Measurements from ENCODE around the gene E2F4.

Gene E2F4

DNA sequence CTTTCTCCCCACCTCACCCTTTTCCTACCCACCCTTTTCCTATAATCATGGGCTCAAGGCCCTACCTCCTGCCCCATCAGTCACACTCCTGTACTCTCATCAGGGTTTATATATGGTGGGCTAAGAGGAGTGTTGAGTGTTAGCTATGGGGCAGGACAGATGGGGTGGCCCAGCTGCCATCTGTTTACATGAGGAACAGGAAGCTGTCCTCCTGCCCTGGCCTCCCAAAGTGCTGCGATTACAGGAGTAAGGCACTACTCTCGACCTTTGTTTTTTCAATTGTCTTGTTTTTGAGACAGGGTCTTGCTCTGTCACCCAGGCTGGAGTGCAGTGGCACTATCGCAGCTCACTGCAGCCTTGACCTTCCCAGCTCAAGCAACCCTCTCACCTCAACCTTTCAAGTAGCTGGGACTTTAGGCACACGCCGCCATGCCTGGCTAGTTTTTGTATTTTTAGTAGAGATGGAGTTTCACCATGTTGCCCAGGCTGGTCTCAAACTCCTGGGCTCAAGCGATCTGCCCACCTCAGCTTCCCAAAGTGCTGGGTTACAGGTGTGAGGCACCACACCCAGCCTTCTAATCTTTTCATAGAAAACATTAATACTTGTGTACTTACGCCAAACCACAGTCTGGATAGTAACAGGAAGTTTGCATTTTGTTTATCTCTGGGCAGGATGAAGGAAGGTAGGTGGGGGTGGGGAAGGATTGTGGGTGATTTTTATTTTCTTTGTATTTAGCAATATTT, 33.9 kb upstream of the E2F4 start:
- no peak for DNase-seq (ENCODE audit: low spot score)

DNA sequence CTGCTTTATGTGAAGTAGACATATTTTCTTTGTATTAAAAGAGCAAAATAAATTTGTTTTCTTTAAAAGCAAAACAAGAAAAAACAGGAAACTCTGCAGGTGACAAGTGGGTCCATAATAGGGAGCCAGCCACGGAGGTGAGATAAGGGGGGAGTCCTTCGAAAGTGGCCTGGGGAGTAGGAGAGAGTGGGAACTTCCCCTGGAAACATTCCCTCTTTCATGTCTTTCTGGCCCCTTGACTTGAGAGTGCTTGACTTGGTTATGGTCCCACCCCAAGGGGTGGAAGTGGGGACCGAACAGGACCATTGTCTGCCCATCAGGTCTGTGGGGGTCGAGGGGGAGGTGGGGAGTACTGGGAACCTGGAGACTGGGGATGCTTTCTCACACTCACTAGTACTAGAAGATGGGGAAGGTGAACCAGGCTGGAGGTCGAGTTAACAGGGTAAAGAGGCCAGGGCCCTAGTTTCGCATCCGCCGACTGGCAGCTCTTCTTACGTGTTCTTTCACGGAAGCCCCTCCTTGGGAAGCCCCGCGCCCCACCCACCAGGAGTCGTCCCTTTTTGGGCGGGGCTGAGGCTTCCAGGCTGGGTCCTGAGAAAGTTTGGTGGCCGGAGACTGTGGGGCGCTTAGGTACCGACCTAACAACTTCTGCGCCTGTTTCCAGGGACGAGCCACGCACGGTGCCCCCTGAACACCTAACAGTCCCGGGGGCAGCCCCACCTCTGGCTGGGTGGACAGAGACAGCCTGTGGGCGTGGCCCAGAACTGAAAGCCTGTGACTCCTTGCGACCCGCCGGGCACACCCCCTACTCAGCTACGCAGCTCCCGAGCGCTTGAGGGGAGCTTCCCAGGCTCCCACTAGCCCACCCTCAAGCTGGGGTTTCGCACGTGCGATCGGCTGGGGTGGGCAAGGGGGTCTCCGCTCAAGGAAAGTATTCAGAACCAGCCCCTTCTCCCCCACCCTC, 33.0 kb upstream of the E2F4 start:
- no peak for DNase-seq (ENCODE audit: low spot score)

DNA sequence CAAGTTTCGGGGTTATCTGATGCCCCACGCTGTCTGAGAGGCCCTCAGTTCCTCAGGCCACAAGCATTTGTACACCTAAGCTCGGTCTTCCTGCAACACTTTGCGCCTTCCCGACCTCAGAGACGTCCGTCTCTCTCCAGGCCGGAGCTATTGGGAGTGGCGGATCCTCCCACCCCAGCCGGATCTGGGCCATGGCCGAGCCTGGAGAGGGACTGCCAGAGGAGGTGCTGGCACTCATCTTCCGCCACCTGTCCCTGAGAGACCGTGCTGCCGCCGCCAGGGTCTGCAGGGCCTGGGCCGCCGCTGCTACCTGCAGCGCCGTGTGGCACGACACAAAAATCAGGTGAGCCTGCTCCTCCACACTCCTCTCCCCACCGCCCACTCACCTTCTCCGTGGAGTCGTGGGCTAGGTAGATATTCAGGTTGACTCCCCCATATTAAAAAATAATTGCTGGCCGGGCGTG, 30.3 kb upstream of the E2F4 start:
- no peak for DNase-seq (ENCODE audit: low spot score)

DNA sequence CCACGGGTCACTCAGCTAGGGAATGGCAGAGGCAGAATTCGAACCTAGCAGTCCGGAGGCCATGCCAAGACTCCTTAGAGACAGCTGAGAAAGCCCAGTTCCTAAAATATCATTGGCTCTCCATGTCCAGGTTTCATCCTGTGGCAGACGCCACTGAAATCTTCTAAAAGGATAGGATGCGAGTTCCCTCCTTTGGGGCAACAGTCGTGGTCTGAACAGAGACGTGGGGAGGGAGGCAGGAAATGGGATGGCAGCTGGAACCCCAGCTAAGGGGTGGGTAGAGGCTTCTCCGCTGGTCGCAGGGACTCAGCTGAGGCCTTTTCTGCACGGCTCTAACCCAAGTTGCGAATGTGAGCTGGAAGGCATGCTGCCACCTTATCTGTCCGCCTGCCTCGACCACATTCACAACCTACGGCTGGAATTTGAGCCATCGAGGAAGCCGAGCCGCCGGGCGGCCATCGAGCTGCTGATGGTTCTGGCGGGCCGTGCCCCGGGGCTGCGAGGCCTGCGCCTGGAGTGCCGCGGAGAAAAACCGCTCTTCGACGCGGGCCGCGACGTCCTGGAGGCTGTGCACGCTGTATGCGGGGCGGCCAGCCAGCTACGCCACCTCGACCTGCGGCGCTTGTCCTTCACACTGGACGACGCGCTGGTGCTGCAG, 29.3 kb upstream of the E2F4 start:
- no peak for DNase-seq (ENCODE audit: low spot score)

DNA sequence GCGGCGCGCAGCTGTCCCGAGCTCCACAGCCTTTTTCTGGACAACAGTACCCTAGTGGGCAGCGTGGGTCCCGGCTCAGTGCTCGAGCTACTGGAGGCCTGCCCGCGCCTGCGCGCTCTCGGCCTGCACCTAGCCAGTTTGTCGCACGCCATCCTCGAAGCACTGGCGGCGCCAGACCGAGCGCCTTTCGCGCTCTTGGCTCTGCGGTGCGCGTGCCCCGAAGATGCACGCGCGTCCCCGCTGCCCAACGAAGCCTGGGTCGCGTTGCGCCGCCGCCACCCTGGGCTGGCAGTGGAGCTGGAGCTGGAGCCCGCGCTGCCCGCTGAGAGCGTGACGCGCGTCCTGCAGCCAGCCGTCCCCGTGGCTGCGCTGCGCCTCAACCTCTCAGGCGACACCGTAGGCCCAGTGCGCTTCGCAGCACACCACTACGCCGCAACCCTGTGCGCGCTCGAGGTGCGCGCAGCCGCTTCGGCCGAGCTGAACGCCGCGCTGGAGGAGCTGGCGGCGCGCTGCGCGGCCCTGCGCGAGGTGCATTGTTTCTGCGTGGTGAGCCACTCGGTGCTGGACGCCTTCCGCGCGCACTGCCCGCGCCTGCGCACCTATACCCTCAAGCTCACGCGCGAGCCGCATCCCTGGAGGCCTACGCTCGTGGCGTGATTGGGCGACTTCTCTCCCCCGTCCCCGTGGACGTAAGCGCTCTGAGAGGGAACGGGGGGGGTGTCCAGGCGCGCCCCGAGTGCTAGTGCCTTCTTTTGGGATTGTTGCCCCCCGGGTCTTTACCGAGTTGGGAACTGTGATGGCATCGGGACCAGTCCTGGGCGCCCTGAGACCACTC, 28.6 kb upstream of the E2F4 start:
- DNase-seq (ENCODE audit: low spot score), result no peak

DNA sequence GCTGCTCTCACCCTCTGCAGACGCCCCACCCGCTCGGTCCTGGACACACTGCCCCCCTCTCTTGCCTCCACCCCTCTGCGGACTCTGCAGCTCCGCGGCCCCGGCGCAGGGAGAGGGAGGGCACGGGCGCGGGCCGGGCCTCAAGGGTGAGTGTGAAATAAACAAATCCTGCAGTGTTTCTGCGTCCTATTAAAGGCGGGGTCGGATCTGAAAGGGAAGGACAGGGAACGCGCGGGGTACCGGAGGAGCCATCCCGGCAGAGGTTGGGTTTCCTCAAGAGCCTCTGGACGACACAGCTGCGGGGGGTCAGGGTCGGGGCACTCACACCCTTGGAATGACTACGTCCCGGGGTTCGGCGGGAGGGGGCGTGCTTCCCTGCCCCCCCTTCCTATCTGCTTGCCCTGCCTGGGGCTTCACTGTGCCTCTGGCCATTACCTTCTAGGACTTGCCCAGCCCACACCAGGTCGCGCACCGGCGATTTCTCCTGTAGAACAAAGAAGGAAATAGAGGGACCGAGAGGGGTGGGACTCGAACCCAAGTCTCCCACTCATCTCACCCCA, 27.9 kb upstream of the E2F4 start:
- DNase-seq (ENCODE audit: low spot score), result no peak

DNA sequence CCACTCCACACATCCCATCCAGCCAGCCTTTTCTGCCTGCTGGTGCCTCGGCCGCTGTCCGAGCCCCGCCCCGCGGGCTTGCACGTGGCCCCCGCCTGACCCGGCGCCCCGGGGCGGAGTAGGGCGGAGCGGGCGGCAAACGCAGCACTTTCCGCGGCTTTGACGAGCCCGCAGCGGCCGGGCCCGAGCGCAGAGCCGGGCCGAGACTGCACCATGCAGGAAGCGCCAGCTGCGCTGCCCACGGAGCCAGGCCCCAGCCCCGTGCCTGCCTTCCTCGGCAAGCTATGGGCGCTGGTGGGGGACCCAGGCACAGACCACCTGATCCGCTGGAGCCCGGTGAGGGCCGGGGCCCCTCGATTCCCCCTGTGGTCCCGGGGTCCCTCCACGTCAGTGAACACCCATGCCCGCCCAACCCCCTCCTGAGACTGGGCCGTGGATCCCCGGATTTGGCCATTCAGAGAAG, 27.3 kb upstream of the E2F4 start, which contains the start of gene HSF4:
Gene HSF4, plus strand, starts transcription at position 147 of the 463 bp plus-strand sequence. Its CDS starts 67 bp downstream, at position 214.
- DNase-seq (ENCODE audit: low spot score), result no peak

DNA sequence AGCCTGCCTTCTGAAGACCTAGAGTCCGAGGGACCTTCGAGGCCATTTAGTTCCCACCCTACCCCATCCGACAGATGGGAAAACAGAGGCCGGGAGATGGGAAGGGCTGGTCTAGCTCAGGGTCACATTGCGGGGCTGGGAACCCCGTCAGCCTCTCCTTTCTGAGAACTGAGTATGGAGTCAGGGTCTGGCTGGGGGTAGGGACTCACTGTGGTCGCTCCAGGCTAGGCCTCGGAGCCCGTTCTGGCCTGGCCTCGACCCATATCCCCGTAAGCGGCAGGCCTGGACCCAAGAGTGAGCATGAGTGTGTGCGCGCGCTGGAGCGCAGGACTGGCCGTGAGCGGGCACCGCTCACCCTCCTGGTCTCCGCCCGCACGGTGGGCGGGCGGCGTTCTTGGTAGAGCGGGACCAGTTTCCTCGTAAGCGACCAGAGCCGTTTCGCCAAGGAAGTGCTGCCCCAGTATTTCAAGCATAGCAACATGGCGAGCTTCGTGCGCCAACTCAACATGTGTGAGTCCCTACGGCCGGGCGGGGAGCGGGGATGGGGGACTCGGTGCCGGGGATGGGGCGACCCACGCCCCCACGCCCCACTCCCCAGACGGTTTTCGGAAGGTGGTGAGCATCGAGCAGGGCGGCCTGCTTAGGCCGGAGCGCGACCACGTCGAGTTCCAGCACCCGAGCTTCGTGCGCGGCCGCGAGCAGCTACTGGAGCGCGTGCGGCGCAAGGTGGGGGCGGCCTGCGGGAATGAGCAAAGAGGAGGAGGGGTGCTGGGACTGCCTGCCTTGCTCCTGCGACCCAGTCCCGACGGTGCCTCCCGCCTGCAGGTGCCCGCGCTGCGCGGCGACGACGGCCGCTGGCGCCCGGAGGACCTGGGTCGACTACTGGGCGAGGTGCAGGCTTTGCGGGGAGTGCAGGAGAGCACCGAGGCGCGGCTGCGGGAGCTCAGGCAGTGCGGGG, 26.6 kb upstream of the E2F4 start:
- no peak for DNase-seq (ENCODE audit: low spot score)

DNA sequence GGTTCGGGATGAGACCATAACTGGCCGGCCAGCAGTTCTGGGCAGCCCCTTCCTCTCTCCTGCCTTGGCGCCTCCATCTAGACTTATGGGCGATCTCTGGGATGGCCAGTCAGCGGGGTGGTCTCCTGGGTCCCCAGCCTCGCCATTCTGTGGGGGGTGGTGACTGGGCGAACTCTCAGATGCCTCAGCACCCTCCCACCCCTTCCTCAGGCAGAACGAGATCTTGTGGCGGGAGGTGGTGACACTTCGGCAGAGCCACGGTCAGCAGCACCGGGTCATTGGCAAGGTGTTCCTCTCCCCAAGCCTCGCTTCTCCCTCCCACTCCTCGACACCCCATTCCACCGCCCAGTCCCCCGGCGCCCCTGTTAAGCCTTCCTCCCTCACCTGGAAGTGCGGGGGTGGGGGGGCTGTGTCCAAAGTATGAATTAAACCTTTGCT, 25.8 kb upstream of the E2F4 start:
- DNase-seq (ENCODE audit: low spot score), result no peak

DNA sequence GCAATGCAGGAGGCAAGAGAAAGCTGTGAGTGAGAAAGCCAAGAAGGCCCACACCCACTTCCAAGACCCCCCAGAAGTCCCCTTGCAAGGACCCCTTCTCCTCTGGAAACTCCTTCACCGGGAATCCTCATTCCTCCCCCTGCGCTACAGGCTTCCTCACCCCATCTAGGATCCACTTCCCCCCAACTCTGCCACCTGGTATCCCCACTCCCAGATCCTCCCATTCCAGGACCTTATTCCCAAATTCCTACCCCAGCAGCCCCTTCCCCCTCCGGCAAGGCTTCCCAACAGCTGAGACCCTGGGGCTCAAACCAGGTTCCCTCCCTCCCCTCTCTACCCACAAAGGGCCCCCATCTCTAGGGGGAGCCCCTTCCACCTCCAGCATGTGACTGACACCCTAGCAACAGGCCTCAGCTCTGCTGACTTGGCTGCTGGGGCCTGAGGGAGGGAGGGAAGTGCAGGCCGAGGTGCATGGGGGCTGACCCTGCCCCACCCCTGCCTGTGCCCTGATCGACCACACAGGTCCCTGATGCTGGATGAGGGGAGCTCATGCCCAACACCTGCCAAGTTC, 25.3 kb upstream of the E2F4 start:
- no peak for DNase-seq (ENCODE audit: low spot score)

DNA sequence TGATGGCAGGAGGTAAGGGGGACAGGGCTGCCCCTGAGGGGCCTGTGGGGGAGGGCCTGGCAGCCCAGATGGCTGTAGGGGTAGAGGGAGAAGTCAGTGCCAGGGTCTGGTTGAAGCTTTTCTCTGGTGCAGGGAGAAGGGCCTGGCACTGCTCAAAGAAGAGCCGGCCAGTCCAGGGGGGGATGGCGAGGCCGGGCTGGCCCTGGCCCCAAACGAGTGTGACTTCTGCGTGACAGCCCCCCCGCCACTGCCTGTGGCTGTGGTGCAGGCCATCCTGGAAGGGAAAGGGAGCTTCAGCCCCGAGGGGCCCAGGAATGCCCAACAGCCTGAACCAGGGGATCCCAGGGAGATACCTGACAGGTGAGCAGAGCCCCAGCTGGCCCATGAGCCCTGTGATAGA, 24.4 kb upstream of the E2F4 start:
- DNase-seq (ENCODE audit: low spot score), result no peak

DNA sequence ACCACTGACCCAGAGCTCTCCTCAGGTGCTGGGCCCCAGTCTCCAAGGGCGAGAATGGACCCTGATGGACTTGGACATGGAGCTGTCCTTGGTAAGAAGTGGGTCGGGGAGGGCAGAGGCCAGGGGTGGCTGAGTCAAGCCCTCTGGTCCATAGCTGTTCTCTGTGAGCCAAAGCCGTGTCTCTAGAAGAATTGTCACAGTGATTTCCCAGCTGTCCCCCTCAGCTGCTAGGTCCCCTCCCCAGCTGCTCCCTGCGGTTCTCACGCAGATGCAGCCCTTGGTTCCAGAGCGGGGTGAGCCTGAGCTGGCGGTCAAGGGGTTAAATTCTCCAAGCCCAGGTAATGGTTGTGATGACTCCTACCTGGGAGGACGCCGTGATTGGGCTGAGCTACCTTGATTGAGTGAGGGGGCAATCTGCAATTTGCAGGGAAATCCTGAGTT, 22.9 kb upstream of the E2F4 start:
- no peak for DNase-seq (ENCODE audit: low spot score)

DNA sequence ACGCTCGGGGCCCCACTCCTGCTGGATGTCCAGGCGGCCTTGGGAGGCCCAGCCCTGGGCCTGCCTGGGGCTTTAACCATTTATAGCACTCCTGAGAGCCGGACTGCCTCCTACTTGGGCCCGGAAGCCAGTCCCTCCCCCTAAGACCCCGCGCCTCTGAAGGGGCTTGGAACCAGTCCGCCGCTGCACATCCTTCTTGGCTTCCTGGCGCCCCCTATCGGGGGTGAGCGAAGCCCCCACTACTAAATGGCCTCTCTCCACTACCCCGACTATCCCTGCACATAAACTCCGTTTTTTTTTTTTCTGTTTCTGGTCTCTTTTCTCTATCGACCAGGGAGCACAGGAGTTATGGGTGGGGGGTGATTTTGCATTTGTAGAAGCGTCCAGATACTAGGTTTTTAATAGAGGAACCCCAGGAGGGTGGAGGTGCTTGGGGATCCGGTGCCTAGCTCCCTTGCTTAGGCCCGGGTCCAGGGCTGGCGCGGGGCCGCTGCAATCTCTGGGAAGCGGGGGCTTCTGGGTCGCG, 22.2 kb upstream of the E2F4 start:
- no peak for DNase-seq (ENCODE audit: low spot score)

DNA sequence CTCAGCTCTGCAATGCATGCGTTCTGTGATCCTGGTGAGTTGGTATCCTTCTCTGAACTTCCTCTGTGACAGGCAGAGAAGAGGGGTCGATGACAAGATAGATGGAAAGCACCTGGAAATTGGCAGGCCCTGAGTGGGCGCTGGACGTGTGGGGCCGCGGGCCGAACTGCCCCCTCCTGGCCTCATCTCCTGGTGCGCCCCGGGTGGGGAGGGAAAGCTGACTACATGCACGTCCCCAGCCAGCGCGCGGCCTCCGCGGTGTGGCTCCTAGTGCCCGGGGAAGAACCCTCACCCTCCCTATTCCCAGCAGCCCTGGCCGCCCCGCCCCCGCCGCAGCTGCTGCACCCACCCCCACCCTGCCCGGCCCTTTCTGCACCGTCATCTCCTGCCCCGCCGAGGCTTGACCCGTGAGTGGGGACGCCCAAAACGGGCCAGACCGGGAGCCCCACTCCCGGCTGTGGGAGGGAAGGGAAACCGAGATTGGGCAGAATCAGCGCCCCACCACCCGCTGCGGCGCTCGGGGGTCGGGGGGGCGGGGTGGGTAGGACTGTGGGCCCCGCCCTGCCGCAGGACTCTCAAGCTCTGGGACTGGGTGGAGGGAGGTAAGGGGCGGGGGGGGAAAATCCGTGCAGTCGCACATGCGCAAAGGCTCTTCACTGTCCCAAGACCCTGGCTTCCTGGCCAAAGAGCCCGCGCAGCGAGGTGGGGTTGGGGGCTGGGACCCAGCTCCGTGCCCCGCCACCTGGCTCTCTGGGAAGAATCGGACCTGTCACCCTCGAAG, 21.6 kb upstream of the E2F4 start, which contains the start of gene NOL3:
Gene NOL3, plus strand, starts transcription at position 371 of the 781 bp plus-strand sequence.
- DNase-seq (ENCODE audit: low spot score), result no peak

DNA sequence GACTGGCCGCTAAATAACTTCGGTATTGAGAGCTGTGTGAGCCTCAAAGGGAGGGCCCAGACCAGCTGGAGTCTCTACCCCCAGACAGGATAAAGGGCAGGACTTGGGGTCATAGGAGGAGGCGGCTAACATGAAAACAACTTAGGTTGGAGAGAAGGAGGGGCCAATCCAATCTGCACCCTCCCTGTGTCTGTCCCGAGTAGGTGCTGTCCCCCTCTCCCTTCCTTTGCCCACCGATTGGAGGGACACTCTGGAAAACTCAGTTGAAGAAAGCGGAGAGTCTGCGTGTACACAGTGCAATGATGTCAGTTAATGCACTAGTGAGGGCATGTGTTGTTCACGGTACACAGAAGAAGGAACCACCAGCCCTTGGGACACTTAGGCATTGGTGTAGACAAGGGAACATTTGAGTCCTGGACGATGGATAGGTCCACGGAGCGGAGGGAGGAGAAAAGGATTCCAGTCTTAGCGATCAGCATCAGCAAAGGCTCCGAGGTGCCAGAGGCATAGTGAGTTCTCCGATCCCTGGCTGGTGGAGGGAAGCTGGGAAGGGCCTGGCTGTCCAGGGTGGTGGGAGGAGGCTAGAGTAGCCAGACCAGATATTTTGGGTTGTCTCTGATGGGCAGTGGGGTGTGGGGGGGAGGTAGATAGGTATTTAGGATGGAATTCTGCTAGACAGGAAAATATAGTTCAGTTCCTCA, 20.9 kb upstream of the E2F4 start:
- no peak for DNase-seq (ENCODE audit: low spot score)

DNA sequence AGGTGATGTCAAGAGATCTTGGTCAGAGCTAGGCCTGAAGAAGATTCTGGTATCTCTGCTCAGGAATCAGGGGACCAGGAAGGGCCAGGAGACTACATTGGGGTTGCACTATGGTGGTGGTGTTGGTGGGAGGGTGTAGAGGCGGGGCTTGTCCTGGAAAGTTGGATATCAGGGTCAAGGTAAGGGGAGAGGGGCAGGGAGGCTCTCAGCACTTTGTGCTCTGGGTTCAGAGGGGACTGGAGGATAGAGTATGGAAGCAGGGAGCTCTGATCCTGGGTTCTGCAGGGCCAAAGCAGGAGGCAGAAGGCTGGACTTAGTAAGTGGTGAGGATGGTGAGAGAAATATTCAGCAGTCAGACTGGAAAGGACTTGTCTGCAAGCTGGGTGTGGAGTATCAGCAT, 18.6 kb upstream of the E2F4 start:
- no peak for DNase-seq (ENCODE audit: low spot score)

All from left forelimb (tissue), 1 donor.